ENCODE results near the gene CASP6.

Gene CASP6

DNA sequence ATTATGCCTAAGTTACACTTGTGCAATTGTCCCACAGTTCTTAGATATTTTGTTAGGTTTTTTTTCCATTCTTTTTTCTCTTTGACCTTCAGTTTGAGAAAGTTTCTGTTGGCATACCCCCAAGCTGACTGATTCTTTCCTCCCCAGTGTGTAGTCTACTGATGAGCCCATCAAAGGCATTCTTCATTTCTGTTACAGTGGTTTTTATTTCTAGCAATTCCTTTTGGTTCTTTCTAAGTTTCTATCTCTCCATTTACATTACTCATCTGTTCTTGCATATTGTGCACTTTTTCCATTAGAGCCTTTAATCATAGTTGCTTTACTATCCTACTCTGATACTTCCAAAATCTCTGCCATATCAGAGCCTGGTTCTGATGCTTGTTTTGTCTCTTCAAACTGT, 31.9 kb downstream of the CASP6 start:
- peak; percentile 21 for DNase-seq (ENCODE audit: low read depth)

DNA sequence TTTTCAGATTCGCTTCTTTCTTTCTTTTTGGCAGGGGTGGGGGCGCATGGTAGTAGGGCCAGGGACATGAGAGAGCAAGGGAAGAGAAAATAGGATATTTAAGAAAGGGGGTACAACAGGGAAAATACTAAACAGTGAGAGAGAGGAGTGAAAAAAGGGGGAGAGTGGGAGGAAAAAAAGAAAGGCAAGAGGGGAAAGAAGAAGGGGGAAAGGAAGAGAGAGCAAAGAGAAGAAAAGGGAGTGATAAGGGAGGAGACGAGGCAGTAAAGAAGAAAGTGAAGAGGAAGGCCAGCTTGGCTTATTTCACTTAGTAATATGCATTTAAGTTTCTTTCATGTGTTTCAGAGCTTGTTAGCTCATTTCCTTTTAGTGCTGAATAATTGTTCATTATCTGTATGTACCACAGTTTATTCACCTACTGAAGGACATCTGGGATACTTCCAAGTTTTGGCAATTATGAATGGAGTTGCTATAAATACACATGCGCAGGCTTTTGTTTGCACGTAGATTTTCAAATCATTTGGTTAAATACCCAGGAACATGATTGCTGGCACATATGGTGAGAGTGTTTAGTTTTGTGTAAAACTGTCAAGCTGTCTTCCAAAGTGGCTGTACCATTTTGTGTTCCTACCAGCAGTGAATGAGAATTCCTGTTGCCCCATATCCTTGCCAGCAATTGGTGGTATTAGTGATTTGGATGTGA, 37.3 kb downstream of the CASP6 start:
- DNase-seq (ENCODE audit: low read depth): no peak

DNA sequence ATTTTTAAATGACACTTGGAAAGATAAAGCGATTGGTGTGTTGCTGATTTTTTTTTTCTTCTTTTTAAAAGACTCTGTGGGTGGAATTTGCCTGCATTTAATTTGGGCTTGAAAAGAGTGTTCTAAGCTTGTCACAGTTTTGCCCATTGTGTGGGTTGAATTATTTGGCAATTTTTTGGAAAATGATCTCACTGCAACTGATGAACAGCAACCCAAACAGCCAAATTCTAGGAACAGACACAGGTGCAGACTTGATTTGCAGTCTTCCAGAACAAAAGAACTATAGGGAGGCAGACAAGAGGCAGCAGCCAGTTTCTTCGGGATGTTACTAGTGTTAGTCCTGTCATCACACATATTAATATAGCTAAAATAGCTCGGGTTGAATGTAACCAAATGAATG, 40.5 kb downstream of the CASP6 start:
- no peak for DNase-seq (ENCODE audit: low read depth)

DNA sequence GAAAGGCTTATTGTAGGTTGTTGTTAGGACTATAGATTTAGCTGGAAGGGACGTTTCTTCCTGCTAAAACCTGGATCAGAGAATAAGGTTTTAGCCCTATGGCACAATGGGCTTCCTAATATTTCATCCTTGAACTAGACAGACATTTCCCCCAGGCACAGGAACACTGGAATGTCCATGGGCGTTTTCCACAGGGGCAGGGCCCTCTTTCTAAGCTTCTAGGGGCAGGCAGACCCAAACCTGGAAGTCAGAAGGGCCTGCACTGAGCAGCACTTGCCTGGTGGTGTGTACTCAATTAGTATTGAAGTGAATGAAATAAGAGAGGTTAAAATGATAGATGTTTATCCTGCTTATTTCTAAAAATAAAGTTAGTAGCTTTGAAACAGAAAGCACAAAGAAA, 41.1 kb downstream of the CASP6 start:
- DNase-seq (ENCODE audit: low read depth): no peak

DNA sequence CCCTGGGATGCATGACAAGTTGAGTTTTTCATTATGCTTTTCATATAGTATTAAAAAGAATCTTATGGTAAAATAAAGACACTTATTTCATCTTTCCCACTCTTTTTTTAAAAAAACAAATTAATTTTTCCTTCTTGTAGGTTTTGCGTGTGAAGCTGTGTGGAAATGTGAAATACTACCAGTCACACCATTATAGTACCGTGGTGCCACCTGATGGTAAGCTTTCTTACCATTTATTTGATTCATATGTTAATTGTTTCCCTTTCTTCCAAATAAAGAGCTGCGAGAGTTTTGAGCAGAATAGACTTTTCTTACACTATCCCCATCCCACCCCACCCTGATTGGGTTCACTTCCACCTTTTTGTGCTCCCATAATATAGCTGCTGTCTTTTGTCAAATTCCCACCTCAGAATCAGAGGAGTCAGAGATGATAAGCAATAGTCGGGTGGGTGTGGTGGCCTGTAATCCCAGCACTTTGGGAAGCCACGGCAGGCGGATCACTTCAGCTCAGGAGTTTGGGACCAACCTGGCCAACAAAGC, 44.3 kb downstream of the CASP6 start:
- DNase-seq (ENCODE audit: low read depth): no peak

DNA sequence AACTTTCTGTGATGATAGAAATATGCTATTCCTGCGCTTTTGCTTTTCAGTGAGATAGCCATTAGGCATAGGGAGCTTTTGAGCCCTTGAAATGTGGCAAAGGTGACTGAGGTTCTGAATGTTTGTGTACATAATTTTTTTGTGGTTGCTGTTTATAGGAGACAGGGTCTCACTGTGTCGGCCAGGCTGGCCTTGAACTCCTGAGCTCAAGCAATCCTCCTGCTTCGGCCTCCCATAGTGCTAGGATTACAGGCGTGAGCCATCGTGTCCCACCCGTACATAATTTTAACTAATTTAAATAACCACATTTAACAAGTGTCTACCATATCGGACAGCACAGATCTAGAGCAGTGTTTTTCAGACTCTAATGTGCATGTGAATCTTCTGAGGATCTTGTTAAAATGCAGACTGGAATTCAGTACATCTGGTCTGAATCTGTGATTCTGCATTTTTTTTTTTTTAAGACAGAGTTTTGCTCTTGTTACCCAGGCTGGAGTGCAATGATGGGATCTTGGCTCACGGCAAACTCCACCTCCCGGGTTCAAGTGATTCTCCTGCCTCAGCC, 45.3 kb downstream of the CASP6 start:
- no peak for DNase-seq (ENCODE audit: low read depth)

DNA sequence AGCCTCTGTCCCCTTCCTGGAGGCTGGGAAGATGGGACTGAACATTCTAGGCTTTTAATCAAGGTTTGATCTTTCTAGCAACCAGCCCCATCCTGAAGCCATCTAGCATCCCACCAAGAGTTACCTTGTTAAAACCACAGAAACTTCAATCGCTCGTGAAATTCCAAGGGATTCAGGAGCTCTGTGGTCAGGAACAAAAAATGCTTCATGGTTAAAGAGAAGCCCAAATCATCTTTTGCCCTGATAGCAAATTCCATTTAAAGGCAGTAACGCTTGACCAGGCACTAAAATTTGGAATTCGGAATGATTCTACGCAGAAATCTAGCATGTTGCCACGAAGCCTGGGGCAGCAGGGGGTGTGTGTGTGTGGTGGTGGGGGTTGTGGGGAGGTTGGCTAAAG, 47.8 kb downstream of the CASP6 start:
- no peak for DNase-seq (ENCODE audit: low read depth)

DNA sequence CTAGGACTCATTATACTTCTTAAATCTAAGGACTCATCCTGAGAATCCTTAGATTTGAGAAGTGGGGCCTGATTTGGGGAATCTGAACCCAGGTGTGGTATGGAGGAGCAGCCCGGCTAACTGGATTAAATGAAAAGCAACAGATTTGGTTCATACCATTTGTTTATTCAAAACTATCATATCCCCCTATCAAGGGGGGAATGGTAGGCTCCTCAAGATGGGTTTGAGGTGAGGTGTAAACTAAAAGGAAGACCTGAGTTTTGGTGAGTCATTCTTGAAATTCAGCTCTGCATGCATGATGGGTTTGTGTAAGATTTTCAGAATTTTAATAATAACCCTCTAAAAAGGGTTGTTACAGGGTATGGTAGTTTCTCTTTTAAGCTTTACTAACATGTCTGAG, 53.4 kb downstream of the CASP6 start:
- no peak for DNase-seq (ENCODE audit: low read depth)

DNA sequence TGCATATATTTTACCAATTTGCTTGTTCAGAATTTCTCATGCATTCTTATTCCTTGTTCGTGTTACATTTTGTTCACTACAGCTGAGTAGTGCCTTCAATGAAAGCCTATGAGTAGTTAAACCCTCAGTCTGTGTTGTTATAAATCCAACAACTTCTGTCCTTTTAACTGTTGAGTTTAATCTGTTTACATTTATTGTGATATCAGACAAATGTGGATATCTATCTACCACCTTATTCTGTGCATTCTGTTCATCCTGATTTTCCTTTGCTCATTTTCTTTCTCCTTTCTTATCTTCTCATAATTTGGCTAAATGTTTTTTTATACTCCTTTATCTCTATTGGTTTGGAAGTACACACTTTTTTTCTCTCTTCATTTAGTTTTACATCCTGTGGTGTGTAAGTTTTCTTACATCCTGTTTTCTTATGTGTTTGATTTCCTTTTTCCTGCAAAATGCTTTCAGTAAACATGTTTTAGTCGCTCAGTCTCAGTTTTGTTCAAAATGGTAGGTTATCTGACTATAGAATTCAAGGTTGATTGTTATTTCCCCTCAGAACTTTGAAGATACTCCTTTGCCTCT, 54.2 kb downstream of the CASP6 start:
- no peak for DNase-seq (ENCODE audit: low read depth)

DNA sequence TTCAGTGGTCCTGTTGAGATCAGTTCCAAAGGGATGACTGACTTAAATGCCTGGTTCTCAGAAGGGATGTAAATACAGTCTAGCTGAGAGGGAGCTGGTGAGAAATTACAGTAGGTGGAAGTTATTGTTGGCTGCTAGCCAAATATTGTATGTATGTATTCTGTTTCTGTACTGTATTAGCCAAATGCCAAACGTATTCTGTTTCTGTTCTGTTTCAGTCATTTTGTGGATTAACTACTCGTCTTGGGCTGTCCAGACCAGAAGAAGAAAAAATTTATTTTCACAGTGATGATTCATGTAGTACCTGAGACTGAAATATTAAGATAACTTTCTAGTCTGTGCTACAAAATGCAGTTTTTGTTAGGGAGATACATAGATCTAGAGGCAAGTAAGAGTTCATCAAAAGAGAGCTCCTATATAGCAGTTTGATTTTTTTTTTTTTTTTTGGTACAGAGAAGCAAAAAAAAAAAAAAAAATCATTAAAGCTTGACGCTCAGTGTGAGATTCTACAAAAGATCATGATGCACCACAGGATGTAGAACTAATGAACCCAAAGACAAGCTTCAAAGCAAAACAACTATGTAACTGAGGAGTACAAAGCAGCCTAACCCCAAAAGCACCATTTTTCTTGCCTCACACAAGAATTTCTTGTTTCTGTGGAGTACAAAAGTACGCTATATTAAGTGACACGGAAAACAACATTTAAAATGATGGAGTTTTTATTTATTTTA, 54.8 kb downstream of the CASP6 start:
- DNase-seq (ENCODE audit: low read depth): no peak

DNA sequence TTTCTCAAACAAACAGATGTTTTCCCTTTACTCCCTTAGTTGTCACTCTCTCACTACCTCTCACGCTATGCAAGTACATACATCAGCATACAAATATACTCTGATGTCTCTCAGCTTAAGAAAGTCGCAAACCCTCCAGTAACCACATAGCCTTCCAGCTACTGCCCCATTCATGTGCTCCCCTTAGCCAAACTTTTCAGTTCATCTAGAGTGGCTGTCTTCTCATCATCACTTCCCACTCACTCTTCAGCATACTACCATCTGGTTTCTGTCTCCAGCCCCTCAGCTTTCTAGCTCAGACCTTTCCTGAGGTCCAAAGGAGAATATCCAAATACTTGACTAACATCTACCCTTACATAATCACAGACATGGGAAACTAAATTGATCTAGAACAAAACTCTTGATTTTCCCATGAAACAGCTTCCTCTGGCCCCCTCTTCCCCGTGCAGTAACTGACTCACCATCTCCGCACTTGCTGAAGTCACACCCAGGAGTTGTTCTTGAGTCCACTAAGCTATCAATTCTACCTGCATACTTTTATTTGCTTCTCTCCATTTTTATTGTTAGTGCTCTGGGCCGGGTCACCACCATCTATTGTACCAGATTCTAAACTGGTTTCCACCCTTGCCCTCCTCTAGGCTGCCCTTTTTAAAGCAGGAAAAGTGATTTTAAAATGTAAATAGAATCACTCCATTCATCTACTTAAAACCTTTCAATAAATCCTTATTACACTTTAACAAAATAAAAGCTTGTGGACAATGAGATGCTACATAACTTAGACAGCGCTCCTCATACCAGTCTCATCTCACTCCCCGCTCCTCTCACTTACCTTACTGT, 57.2 kb downstream of the CASP6 start:
- DNase-seq (ENCODE audit: low read depth): no peak

DNA sequence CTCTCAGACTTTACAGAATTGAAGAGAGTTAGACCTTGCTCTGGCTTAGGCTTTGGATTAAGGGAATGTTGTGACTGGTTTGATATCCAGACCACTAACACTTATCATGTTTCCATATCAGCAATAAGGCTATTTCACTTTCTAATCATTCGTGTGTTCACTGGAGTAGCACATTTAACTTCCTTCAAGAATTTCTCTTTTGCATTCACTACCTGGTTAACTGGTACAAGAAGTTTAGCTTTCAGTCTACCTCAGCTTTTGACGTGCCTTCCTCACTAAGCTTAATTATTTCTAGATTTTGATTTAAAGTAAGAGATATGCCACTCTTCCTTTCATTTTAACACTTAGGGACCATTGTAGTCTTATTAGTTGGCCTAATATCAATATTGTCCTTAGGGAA, 62.6 kb downstream of the CASP6 start:
- no peak for DNase-seq (ENCODE audit: low read depth)

Data from activated T-cell treated with anti-CD3 and anti-CD28 coated beads for 24 hours (primary cell).